Measurements from ENCODE around the gene PLGRKT.
"Not testable (repeated sequence)": the region's sequence is repeated elsewhere in the genome, so short reads cannot be mapped to it uniquely, and the experiment has no call there.

The PLGRKT gene

DNA sequence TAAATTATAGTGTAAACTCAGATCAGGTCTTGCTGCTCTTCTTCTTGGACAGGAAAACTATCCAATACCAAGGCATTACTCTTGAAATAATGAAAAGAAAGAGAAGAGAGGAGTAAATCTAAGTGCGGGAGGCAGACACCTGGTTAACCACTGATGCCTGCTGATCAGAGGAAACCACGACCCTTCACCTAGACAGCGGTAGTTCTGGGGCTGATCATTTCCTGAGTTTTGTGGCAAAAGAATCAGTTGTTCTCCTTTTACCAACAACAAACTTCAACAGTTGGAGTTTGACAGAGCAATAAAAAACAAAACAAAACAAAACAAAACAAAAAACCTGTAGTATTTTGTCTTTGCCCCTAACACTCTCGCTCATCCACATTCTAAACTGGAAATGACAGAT, 101.0 kb downstream of the PLGRKT start:
- Histone ChIP-seq H3K4me3 (ENCODE audit: low read depth, low read length) (no peak overlapping the region), H3K9ac (no peak overlapping the region), H3K9me3 (ENCODE audit: control insufficient read depth, low read length) (no peaks in the 10 kb centered on the region), H3K79me2 (no peaks in the 10 kb centered on the region), H3K27ac (no peak overlapping the region), H3K4me1 (no peaks in the 10 kb centered on the region), H3K27me3 (ENCODE audit: control insufficient read depth, insufficient read depth, low read length) (no peaks in the 10 kb centered on the region), H3K4me2 (ENCODE audit: low read length) (no peak overlapping the region), H3K36me3 (ENCODE audit: control insufficient read depth, insufficient read depth, low read length) (no peaks in the 10 kb centered on the region), H2AFZ (no peak overlapping the region)
- TF ChIP-seq, protein P1, sequence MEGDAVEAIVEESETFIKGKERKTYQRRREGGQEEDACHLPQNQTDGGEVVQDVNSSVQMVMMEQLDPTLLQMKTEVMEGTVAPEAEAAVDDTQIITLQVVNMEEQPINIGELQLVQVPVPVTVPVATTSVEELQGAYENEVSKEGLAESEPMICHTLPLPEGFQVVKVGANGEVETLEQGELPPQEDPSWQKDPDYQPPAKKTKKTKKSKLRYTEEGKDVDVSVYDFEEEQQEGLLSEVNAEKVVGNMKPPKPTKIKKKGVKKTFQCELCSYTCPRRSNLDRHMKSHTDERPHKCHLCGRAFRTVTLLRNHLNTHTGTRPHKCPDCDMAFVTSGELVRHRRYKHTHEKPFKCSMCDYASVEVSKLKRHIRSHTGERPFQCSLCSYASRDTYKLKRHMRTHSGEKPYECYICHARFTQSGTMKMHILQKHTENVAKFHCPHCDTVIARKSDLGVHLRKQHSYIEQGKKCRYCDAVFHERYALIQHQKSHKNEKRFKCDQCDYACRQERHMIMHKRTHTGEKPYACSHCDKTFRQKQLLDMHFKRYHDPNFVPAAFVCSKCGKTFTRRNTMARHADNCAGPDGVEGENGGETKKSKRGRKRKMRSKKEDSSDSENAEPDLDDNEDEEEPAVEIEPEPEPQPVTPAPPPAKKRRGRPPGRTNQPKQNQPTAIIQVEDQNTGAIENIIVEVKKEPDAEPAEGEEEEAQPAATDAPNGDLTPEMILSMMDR (IDR thresholded peaks at IDR 0.05), result no peak

GRCh38 chr9:5331276-5331675, 106.4 kb downstream of the PLGRKT start:
- not testable (repeated sequence) for H3K9ac ChIP-seq; H3K4me1 ChIP-seq; H3K27ac ChIP-seq; H3K27me3 ChIP-seq (ENCODE audit: control insufficient read depth, insufficient read depth, low read length); H3K79me2 ChIP-seq; H3K4me3 ChIP-seq (ENCODE audit: low read depth, low read length); H3K36me3 ChIP-seq (ENCODE audit: control insufficient read depth, insufficient read depth, low read length); H2AFZ ChIP-seq; H3K9me3 ChIP-seq (ENCODE audit: control insufficient read depth, low read length); H3K4me2 ChIP-seq (ENCODE audit: low read length)

- H3K4me2 ChIP-seq (ENCODE audit: low read length), result no peak overlapping the region
- TF ChIP-seq, protein P1 (IDR thresholded peaks at IDR 0.05), result no peak
- no peak overlapping the region for H3K4me3 ChIP-seq (ENCODE audit: low read depth, low read length)
- no peak overlapping the region for H3K27ac ChIP-seq
- H3K4me1 ChIP-seq, result no peaks in the 10 kb centered on the region
- no peaks in the 10 kb centered on the region for H3K79me2 ChIP-seq
- H2AFZ ChIP-seq, result no peak overlapping the region
- no peaks in the 10 kb centered on the region for H3K36me3 ChIP-seq (ENCODE audit: control insufficient read depth, insufficient read depth, low read length)
- H3K27me3 ChIP-seq (ENCODE audit: control insufficient read depth, insufficient read depth, low read length), result no peaks in the 10 kb centered on the region
- no peaks in the 10 kb centered on the region for H3K9me3 ChIP-seq (ENCODE audit: control insufficient read depth, low read length)
- H3K9ac ChIP-seq, result no peak overlapping the region
Measured at GRCh38 chr9:5326893-5327548, 110.7 kb downstream of the PLGRKT start.

- TF ChIP-seq, protein P1 (IDR thresholded peaks at IDR 0.05), result no peak
- H3K36me3 ChIP-seq (ENCODE audit: control insufficient read depth, insufficient read depth, low read length), result no peaks in the 10 kb centered on the region
- no peaks in the 10 kb centered on the region for H3K79me2 ChIP-seq
- no peak overlapping the region for H3K9ac ChIP-seq
- H3K4me2 ChIP-seq (ENCODE audit: low read length), result no peak overlapping the region
- no peaks in the 10 kb centered on the region for H3K9me3 ChIP-seq (ENCODE audit: control insufficient read depth, low read length)
- H3K27me3 ChIP-seq (ENCODE audit: control insufficient read depth, insufficient read depth, low read length), result no peaks in the 10 kb centered on the region
- H3K4me3 ChIP-seq (ENCODE audit: low read depth, low read length), result no peak overlapping the region
- H3K27ac ChIP-seq, result no peak overlapping the region
- H3K4me1 ChIP-seq, result no peaks in the 10 kb centered on the region
- no peak overlapping the region for H2AFZ ChIP-seq
Measured at GRCh38 chr9:5326187-5326586, 111.5 kb downstream of the PLGRKT start.

DNA sequence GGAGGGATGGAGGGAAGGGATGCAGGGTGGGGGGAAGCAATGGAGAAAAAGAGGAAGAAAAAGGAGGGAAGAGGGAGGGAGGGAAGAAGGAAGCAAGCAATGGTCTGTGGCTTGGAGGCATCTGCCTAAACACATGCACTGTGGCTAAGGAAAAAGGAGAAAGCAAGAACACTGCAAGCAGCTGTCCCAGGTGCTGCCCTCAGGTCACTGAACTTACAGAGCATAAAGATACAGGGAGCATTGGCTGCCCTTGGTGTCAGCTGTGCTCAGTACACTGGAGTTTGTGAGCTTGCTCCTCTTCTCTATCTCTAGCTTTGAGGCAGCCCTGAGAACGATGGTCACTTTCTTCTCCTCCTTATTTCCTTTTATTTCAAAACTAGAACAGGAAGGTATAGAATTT, 116.1 kb downstream of the PLGRKT start:
- not testable (repeated sequence) for H3K79me2 ChIP-seq; H3K9ac ChIP-seq; H3K4me3 ChIP-seq (ENCODE audit: low read depth, low read length); H3K27ac ChIP-seq; H3K27me3 ChIP-seq (ENCODE audit: control insufficient read depth, insufficient read depth, low read length); H3K4me2 ChIP-seq (ENCODE audit: low read length); H2AFZ ChIP-seq; H3K4me1 ChIP-seq; H3K9me3 ChIP-seq (ENCODE audit: control insufficient read depth, low read length); H3K36me3 ChIP-seq (ENCODE audit: control insufficient read depth, insufficient read depth, low read length)

DNA sequence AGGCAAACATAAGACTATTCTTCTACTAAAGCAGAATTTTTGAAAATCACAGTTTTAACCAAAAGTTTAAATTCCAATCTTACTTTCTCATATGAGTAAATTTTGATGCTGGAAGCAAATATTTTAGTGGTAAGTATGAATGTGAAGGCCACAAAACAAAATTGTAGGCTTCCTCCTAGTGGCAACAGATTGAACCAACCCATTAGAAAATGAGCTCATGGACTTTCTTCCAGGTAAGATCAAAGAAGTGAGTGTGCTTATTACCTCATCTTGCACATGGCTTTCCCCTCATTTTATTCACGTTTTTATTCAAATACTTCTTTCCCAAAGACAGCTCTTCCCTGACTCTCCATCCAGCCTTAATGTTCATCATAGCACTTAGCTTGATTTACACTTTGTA, 116.7 kb downstream of the PLGRKT start:
- Histone ChIP-seq H3K9ac (no peak overlapping the region), H3K36me3 (ENCODE audit: control insufficient read depth, insufficient read depth, low read length) (no peaks in the 10 kb centered on the region), H3K27ac (no peak overlapping the region), H3K79me2 (no peaks in the 10 kb centered on the region), H3K27me3 (ENCODE audit: control insufficient read depth, insufficient read depth, low read length) (no peaks in the 10 kb centered on the region), H3K4me3 (ENCODE audit: low read depth, low read length) (no peak overlapping the region), H3K4me2 (ENCODE audit: low read length) (no peak overlapping the region), H3K9me3 (ENCODE audit: control insufficient read depth, low read length) (no peaks in the 10 kb centered on the region), H2AFZ (no peak overlapping the region), H3K4me1 (no peaks in the 10 kb centered on the region)
- TF ChIP-seq, protein P1 (IDR thresholded peaks at IDR 0.05), result no peak

DNA sequence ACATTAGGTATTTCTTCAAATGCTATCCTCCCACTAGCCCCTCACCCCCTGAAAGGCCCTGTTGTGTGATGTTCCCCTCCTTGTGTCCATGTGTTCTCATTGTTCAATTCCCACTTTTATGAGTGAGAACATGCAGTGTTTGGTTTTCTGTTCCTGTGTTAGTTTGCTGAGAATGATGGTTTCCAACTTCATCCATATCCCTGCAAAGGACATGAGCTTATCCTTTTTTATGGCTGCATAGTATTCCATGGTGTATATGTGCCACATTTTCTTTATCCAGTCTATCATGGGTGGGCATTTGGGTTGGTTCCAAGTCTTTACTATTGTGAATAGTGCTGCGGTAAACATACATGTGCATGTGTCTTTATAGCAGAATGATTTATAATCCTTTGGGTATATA, 121.3 kb downstream of the PLGRKT start:
- H3K4me2 ChIP-seq (ENCODE audit: low read length); H3K27ac ChIP-seq; H3K27me3 ChIP-seq (ENCODE audit: control insufficient read depth, insufficient read depth, low read length); H3K36me3 ChIP-seq (ENCODE audit: control insufficient read depth, insufficient read depth, low read length); H3K4me1 ChIP-seq; H3K4me3 ChIP-seq (ENCODE audit: low read depth, low read length); H2AFZ ChIP-seq; H3K9me3 ChIP-seq (ENCODE audit: control insufficient read depth, low read length); H3K79me2 ChIP-seq; H3K9ac ChIP-seq: not testable (repeated sequence)

Measured in parathyroid adenoma (tissue), 2 donors.